Measurements from ENCODE around the gene APOBEC3B. TPM values are rescaled to one million over a fixed set of nuclear protein-coding genes. Genes with fewer than 3 reads are reported as not detected.
"Not testable (repeated sequence)": the region's sequence is repeated elsewhere in the genome, so short reads cannot be mapped to it uniquely, and the experiment has no call there.

Gene APOBEC3B
- total RNA-seq, 1 donor, result 6.8 TPM

DNA sequence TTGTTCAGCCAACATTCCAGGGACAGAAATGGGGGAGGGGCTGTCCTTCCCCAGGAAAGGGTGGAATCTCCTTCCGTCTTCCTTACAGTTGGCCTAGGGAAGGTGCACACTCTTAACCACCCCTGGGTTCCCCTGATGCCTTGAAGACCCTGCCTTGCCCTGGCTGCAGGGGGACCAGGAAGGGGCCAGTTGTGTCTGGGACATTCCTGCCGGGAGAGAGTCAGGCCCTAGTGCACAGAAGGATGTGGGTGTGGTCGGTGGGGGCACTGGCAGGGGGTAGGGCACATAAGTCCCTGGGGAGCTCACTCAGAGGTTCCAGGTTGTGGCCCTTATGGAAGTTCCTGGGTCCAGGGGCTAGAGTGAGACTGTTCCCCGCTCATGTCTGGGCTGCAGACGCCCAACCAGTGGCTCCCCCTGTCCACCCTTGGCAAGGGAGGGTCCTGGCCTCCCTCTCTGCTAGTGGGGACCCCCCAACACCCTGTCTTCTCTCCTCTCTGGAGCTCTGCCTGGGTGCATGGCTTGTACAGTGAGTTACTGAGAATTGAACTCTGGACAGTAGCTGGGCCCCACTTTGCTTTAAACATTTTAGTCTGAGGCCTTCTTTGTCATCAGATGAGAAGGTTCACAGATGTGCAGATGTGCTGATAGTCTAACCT lies 26.8 kb upstream of the APOBEC3B start:
- TF ChIP-seq, protein P1, sequence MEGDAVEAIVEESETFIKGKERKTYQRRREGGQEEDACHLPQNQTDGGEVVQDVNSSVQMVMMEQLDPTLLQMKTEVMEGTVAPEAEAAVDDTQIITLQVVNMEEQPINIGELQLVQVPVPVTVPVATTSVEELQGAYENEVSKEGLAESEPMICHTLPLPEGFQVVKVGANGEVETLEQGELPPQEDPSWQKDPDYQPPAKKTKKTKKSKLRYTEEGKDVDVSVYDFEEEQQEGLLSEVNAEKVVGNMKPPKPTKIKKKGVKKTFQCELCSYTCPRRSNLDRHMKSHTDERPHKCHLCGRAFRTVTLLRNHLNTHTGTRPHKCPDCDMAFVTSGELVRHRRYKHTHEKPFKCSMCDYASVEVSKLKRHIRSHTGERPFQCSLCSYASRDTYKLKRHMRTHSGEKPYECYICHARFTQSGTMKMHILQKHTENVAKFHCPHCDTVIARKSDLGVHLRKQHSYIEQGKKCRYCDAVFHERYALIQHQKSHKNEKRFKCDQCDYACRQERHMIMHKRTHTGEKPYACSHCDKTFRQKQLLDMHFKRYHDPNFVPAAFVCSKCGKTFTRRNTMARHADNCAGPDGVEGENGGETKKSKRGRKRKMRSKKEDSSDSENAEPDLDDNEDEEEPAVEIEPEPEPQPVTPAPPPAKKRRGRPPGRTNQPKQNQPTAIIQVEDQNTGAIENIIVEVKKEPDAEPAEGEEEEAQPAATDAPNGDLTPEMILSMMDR (IDR thresholded peaks at IDR 0.05; ENCODE audit: insufficient read depth, low read length), result no peak
- no peak for DNase-seq (ENCODE audit: low read depth)
- no peak overlapping the region for H3K4me3 ChIP-seq (ENCODE audit: low read depth, low read length)

DNA sequence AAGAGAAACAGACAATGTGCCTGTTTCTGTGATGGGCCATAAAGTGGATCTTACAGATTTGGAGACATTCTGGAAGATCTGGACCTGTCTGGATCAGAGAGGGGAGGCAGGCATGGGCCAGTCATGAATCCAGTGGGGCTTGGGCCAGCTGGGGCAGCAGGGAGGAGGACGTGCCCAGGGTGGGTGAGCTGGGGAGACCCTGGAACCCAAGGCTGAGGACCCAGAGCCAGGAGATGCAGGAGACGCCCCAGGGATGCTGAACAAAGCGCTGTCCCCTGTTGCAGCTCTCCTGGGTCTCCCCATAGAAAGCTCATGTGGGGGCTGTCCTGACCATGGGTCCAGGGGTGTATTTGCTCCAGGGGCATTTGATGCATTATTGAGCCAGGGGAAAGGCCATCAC lies 26.2 kb upstream of the APOBEC3B start:
- TF ChIP-seq, protein P1 (IDR thresholded peaks at IDR 0.05; ENCODE audit: insufficient read depth, low read length), result no peak
- H3K4me3 ChIP-seq (ENCODE audit: low read depth, low read length), result no peak overlapping the region
- no peak for DNase-seq (ENCODE audit: low read depth)

DNA sequence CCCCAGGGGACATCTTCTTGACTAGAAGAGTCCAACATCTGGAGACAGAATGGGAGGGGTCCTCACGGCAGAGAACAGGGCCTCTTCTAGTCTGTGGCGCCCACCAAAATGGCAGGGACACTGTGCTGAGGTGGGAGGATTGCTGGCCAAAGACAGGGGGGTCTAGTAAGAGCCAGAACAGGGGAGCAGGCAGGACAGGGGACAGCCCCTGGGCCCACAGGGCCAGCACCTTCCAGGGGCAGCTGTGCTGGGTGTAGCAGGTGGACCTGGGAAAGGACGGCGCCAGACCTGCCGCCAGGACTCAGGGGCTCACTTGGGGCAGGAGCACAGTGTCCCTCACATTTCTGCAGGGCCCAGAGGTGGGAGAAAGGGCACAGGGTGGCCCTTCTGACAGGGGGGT lies 25.6 kb upstream of the APOBEC3B start:
- TF ChIP-seq, protein P1 (IDR thresholded peaks at IDR 0.05; ENCODE audit: insufficient read depth, low read length), result no peak

DNA sequence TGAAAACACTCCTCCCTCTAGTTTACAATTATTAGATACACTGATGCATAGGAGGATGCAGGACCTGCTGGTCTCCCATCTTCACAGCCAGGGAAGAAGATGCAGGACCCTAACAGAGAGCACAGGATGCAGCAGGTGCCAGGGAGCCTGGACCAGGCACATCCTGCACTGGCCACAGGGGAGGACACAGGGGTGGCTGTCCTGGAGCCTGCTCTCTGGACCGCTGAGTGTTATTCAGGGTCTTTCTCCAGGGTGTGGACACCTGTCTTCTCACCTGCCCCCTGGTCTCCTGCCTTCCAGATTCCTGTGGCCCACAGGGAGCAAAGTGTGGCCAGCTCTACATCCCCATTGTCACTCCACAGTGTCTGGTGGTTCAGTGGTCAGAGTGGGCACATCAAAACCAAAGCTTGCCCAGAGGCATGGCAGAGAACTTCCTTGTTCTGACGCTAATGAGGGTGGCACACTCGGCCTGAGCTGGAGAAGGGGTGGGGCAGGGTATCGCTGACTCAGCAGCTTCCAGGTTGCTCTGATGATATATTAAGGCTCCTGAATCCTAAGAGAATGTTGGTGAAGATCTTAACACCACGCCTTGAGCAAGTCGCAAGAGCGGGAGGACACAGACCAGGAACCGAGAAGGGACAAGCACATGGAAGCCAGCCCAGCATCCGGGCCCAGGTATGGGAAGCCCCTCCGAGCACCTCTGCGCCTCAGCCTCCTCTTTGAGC lies 24.9 kb upstream of the APOBEC3B start, which contains the start of gene APOBEC3A:
APOBEC3A (plus strand) TSS at position 564 of the 725 bp plus-strand sequence; CDS start at position 647, 83 bp downstream.
- TF ChIP-seq, protein P1 (IDR thresholded peaks at IDR 0.05; ENCODE audit: insufficient read depth, low read length), result no peak
- no peak within 1 kb of the TSS for H3K4me3 ChIP-seq (ENCODE audit: low read depth, low read length)
- no peak for DNase-seq (ENCODE audit: low read depth)

More for the DNA sequence above, 25.6 kb upstream of the APOBEC3B start:
- DNase-seq (ENCODE audit: low read depth), result no peak
- no peak overlapping the region for H3K4me3 ChIP-seq (ENCODE audit: low read depth, low read length)

DNA sequence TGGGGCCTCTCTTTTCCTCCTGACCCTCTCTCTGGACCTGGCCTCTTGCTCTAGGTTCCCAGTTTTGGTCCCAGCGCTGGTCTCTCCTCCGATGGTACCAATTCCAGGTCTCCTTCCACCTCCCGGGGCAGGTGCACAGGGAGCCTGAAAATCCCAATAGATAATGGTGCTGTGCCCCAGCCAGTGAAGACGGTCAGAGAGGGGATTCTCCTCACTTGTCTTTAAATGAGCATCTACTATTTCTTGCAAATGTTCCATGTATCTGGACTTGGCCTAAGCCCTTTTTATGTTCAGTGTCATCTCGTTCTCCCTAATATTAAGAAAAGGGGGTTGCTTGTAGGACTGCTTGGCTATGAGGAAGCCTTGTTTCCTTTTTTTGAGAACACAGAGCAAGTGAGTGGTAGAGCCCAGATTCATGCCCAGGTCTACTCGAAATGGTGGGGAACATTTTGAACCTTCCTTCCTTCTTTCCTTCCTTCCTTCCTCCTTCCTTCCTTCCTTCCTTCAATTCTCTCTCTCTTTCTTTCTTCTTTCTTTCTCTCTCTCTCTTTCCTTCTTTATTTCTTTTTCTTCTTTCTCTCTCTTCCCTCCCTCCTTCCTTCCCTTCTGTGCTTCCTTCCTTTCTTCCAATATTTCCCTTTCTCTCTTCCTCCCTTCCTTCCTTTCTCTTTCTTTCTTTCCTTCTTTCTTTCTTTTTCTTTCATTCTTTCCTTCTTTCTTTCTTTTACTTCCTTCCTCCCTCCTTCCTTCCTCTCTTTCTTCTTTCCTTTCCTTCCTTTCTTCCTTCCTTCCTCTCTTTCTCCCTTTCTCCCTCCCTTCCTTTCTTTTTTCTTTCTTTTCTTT lies 24.1 kb upstream of the APOBEC3B start:
- TF ChIP-seq, protein P1 (IDR thresholded peaks at IDR 0.05; ENCODE audit: insufficient read depth, low read length), result no peak
- no peak for DNase-seq (ENCODE audit: low read depth)
- H3K4me3 ChIP-seq (ENCODE audit: low read depth, low read length), result no peak overlapping the region

DNA sequence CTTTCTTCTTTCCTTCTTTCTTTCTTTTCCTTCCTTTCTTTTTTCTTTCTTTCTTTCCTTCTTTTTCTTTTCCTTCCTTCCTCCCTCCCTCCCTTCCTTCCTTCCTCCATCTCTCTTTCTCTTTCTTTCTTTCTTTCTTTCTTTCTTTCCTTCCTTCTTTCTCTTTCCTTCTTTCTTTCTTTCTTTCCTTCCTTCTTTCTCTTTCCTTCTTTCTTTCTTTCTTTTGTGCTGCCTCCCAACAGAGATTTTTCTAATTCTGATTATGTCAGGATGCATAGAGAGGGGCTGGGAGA lies 23.6 kb upstream of the APOBEC3B start:
- H3K4me3 ChIP-seq (ENCODE audit: low read depth, low read length); DNase-seq (ENCODE audit: low read depth): not testable (repeated sequence)

DNA sequence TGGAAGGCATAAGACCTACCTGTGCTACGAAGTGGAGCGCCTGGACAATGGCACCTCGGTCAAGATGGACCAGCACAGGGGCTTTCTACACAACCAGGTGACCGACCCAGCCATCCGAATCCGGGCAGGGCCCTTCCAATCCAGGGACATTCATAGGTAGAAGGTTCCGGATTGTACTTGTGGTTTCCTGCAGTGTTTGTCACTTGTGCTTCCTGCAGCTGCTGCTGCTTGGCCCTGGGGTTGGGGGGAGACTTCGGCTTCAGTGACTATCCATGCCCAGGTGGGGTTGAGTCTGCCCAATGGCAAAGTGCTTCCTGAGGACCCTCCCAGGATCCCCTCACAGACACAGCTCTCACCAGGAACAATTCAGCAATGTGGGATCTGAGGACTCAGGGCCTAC lies 22.6 kb upstream of the APOBEC3B start:
- no peak overlapping the region for H3K4me3 ChIP-seq (ENCODE audit: low read depth, low read length)
- no peak for DNase-seq (ENCODE audit: low read depth)
- TF ChIP-seq, protein P1 (IDR thresholded peaks at IDR 0.05; ENCODE audit: insufficient read depth, low read length), result no peak

DNA sequence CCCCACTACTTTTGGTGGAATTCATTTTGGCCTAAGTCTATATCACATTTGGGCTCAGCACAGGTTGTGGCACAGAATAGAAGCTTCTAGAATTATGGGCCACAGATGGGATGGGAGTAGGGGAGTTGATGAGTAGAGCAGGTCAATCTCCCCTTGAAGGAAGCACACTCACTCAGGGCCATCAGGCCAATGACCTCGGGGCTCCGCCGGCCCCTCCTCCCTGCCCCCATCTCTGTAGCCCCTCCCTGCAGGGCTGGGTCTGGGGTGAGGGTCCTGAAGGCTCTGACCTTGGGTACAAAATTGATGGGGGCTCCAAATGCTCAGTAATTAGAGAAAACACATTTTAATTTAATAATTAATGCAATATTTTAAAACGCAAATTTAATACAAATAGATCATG lies 21.5 kb upstream of the APOBEC3B start:
- not testable (repeated sequence) for DNase-seq (ENCODE audit: low read depth); H3K4me3 ChIP-seq (ENCODE audit: low read depth, low read length)

DNA sequence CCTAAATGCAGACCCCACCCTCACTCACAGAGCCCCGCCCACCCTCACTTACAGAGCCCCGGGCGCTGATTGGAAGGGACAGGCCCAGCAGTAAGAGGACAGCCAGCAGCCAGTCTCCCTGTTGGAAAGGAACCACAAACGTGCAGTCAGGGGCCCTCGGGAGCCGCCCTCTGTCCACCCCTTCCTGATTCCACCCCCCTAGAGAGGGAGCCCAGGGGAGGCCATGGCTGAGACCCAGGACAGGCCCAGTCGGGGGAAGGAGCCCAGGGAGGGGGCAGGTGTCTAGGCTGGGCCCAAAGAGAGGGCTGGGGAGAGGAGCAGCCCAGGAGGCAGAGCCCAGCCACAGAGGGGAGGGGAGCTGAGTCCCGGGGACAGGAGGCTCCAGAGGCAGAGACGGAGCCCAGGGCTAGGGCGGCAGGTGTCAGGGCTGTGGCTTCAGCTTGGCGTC lies 18.8 kb upstream of the APOBEC3B start:
- not testable (repeated sequence) for H3K4me3 ChIP-seq (ENCODE audit: low read depth, low read length); DNase-seq (ENCODE audit: low read depth)

Data from fibroblast of the aortic adventitia (primary cell).